GM23248 (cell line): ENCODE measurements around the gene PDGFD. TPM values are rescaled to one million over a fixed set of nuclear protein-coding genes. Genes with fewer than 3 reads are reported as not detected.

Source experiments
- DNase-seq: peaks from one replicate; pipeline ENCODE4 v3.0.0-alpha.2; 2015
- H2AFZ ChIP-seq: fragments of 200-600 bp; sonication (generic); 2 replicates; pipeline ENCODE4 v1.6.1; 2016; ENCODE audit warnings: antibody characterized with exemption
- H3F3A ChIP-seq: fragments of 200-600 bp; sonication (generic); 2 replicates; pipeline ENCODE4 v1.6.1; 2016; ENCODE audit warnings: mild to moderate bottlenecking, antibody characterized with exemption, mixed run types; ENCODE audit not compliant: insufficient read depth
- H3K27ac ChIP-seq: fragments of 200-600 bp; sonication (generic); 2 replicates; pipeline ENCODE4 v1.5.1; 2016; ENCODE audit warnings: mild to moderate bottlenecking
- H3K27me3 ChIP-seq: fragments of 200-600 bp; sonication (generic); replicated peaks from 2 replicates; pipeline ENCODE4 v1.6.1; 2016; ENCODE audit warnings: mild to moderate bottlenecking; ENCODE audit not compliant: insufficient read depth
- H3K36me3 ChIP-seq: fragments of 200-600 bp; sonication (generic); 2 replicates; pipeline ENCODE4 v1.6.1; 2016; ENCODE audit warnings: low read depth, mild to moderate bottlenecking
- H3K4me1 ChIP-seq: fragments of 200-600 bp; sonication (generic); 2 replicates; pipeline ENCODE4 v1.6.1; 2016; ENCODE audit warnings: mild to moderate bottlenecking; ENCODE audit not compliant: insufficient read depth
- H3K4me2 ChIP-seq: fragments of 200-600 bp; sonication (generic); one replicate; pipeline ENCODE4 v1.6.1; 2016; ENCODE audit warnings: mild to moderate bottlenecking; ENCODE audit not compliant: unreplicated experiment
- H3K4me3 ChIP-seq: fragments of 200-600 bp; sonication (generic); 2 replicates; pipeline ENCODE4 v1.5.1; 2016; ENCODE audit warnings: mild to moderate bottlenecking
- H3K79me2 ChIP-seq: fragments of 200-600 bp; sonication (generic); 2 replicates; pipeline ENCODE4 v1.6.1; 2016; ENCODE audit warnings: mild to moderate bottlenecking; ENCODE audit not compliant: insufficient read depth
- H3K9ac ChIP-seq: fragments of 200-600 bp; sonication (generic); 2 replicates; pipeline ENCODE4 v1.6.1; 2016; ENCODE audit warnings: mild to moderate bottlenecking
- H3K9me2 ChIP-seq: fragments of 200-600 bp; sonication (generic); 2 replicates; pipeline ENCODE4 v1.6.1; 2016; ENCODE audit warnings: mixed run types, mild to moderate bottlenecking, moderate library complexity; ENCODE audit not compliant: insufficient read depth
- H3K9me3 ChIP-seq: fragments of 200-600 bp; sonication (generic); one replicate; pipeline ENCODE4 v1.6.1; 2017; ENCODE audit warnings: low read depth
- H4K20me1 ChIP-seq: fragments of 200-600 bp; sonication (generic); 2 replicates; pipeline ENCODE4 v1.6.0; 2016; ENCODE audit not compliant: insufficient read depth
- EZH2 ChIP-seq: fragments of 200-600 bp; sonication (generic); IDR thresholded peaks from 2 replicates; pipeline ENCODE4 v1.6.1; 2018; ENCODE audit warnings: antibody characterized with exemption, mild to moderate bottlenecking; ENCODE audit not compliant: insufficient read depth, poor library complexity, severe bottlenecking
- EZH2phosphoT487 ChIP-seq: fragments of 200-600 bp; sonication (generic); IDR thresholded peaks from 2 replicates; pipeline ENCODE4 v1.6.1; 2018; ENCODE audit warnings: antibody characterized with exemption, moderate library complexity, mild to moderate bottlenecking, low read depth; ENCODE audit not compliant: insufficient read depth
- WGBS, 2 experiments: methylation state at CpG; one replicate each; pipeline ENCODE4 v1.1.6; 2015 to 2017; ENCODE audit warnings: low lambda C conversion rate in 2 of 2, low coverage in 1 of 2; ENCODE audit errors: missing lambda C conversion rate in 2 of 2; 5-methylcytosine and 5-hydroxymethylcytosine counted together
- in situ Hi-C: fragments of 300-500 bp; cut with MboI; formaldehyde crosslinking; loops from 2 replicates; pipeline ENCODE4 v1.15.0; 2020
- polyA plus RNA-seq: library from polyadenylated mRNA; unstranded; fragments of >200 nt; fragmentation: Nextera tagmentation; extraction: Ambion mirVana; gene quantifications from 2 replicates; pipeline ENCODE4 v1.2.1, GENCODE V29; 2016
- total RNA-seq: library from RNA; depleted of rRNA; stranded (reverse); fragments of >200 nt; shearing (Covaris generic); gene quantifications from 2 replicates; pipeline ENCODE4 v1.2.3, GENCODE V29; 2014

Gene PDGFD
- total and polyA plus RNA-seq, 2 experiments from 2014 or later: 0.81 to 1.3 TPM

GRCh38 chr11:103998826-103999508, 165.0 kb downstream of the PDGFD start:
- no peak for DNase-seq
- Histone ChIP-seq H2AFZ (no peak overlapping the region), H3K9ac (no peak overlapping the region), H3F3A (peaks cover 7% of the 10 kb centered on the region), H3K9me2 (no peaks in the 10 kb centered on the region), H3K9me3 (no peaks in the 10 kb centered on the region), H3K36me3 (no peaks in the 10 kb centered on the region), H3K27ac (no peak overlapping the region), H3K4me3 (no peak overlapping the region), H3K4me1 (peaks cover 32% of the 10 kb centered on the region), H4K20me1 (no peaks in the 10 kb centered on the region), H3K4me2 (no peak overlapping the region), H3K79me2 (no peaks in the 10 kb centered on the region), H3K27me3 (no peaks in the 10 kb centered on the region)
- TF ChIP-seq EZH2 (no peak), EZH2phosphoT487 (no peak)
- 87 to 91% methylated on average over 5 of the region's 5 CpGs for WGBS, 2 experiments
- in situ Hi-C loops: no loop called here

GRCh38 chr11:103997082-103997481, 166.9 kb downstream of the PDGFD start:
- no peak for DNase-seq
- peaks cover 7% of the 10 kb centered on the region; the same call in 1 of the 2 replicates for H3F3A ChIP-seq
- H3K4me1 ChIP-seq: peaks cover 24% of the 10 kb centered on the region
- H3K36me3 ChIP-seq: no peaks in the 10 kb centered on the region
- TF ChIP-seq EZH2phosphoT487: no peak
- TF ChIP-seq EZH2: no peak
- H3K9me2 ChIP-seq: no peaks in the 10 kb centered on the region
- H3K79me2 ChIP-seq: no peaks in the 10 kb centered on the region
- H3K4me3 ChIP-seq: no peak overlapping the region
- in situ Hi-C loops: no loop called here
- no peaks in the 10 kb centered on the region for H3K9me3 ChIP-seq
- WGBS, 2 experiments: 94 to 100% methylated on average over 1 of the region's 1 CpG
- H3K9ac ChIP-seq: no peak overlapping the region
- no peak overlapping the region for H3K27ac ChIP-seq
- H3K27me3 ChIP-seq: no peaks in the 10 kb centered on the region
- no peak overlapping the region for H3K4me2 ChIP-seq
- no peaks in the 10 kb centered on the region for H4K20me1 ChIP-seq
- no peak overlapping the region for H2AFZ ChIP-seq

GRCh38 chr11:103995896-103996295, 168.1 kb downstream of the PDGFD start:
- in situ Hi-C loops: no loop called here
- TF ChIP-seq EZH2phosphoT487: no peak
- TF ChIP-seq EZH2: no peak
- no peaks in the 10 kb centered on the region for H3K27me3 ChIP-seq
- peaks cover 7% of the 10 kb centered on the region; the same call in 1 of the 2 replicates for H3F3A ChIP-seq
- peaks cover 15% of the 10 kb centered on the region for H3K4me1 ChIP-seq
- H3K9me2 ChIP-seq: no peaks in the 10 kb centered on the region
- H4K20me1 ChIP-seq: no peaks in the 10 kb centered on the region
- no peak overlapping the region for H3K4me2 ChIP-seq
- peak; percentile 13 for DNase-seq
- H2AFZ ChIP-seq: no peak overlapping the region
- H3K9me3 ChIP-seq: no peaks in the 10 kb centered on the region
- H3K36me3 ChIP-seq: no peaks in the 10 kb centered on the region
- H3K9ac ChIP-seq: no peak overlapping the region
- no peak overlapping the region for H3K4me3 ChIP-seq
- no peaks in the 10 kb centered on the region for H3K79me2 ChIP-seq
- no peak overlapping the region for H3K27ac ChIP-seq
- 27 to 29% methylated on average over 4 of the region's 4 CpGs for WGBS, 2 experiments

GRCh38 chr11:103994518-103994917, 169.4 kb downstream of the PDGFD start:
- no peak for TF ChIP-seq EZH2phosphoT487
- TF ChIP-seq EZH2: no peak
- H3F3A ChIP-seq: no peaks in the 10 kb centered on the region
- DNase-seq: no peak
- no peak overlapping the region for H3K9ac ChIP-seq
- H3K36me3 ChIP-seq: no peaks in the 10 kb centered on the region
- WGBS, 2 experiments: 63 to 65% methylated on average over 2 of the region's 2 CpGs
- no peak overlapping the region for H2AFZ ChIP-seq
- peaks cover 15% of the 10 kb centered on the region for H3K4me1 ChIP-seq
- no peaks in the 10 kb centered on the region for H4K20me1 ChIP-seq
- H3K79me2 ChIP-seq: no peaks in the 10 kb centered on the region
- in situ Hi-C loops: no loop called here
- H3K4me2 ChIP-seq: no peak overlapping the region
- H3K9me2 ChIP-seq: no peaks in the 10 kb centered on the region
- no peaks in the 10 kb centered on the region for H3K9me3 ChIP-seq
- no peak overlapping the region for H3K27ac ChIP-seq
- no peaks in the 10 kb centered on the region for H3K27me3 ChIP-seq
- H3K4me3 ChIP-seq: no peak overlapping the region
